ENCODE data around the gene RAF1. TPM values are rescaled to one million over a fixed set of nuclear protein-coding genes. Genes with fewer than 3 reads are reported as not detected.
"Not testable (repeated sequence)": the region's sequence is repeated elsewhere in the genome, so short reads cannot be mapped to it uniquely, and the experiment has no call there.

RAF1 gene
- total RNA-seq, 3 donors from 2014 or later, result 87.4 to 118 (median 110) TPM

DNA sequence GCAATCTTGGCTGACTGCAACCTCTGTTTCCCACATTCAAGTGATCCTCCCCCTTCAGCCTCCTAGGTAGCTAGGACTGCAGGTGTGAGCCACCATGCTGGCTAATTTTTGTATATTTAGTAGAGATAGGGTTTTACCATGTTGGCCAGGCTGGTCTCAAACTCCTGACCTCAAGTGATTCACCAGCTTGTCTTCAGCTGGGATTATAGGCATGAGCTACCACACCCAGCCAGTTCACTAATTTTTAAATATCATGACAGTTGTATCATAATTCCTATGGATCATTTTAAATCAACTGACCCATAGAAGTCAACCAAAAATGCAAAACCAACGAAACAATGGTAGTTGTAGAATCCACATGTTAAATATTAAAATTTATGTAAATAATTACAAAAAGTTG lies 35.1 kb downstream of the RAF1 start:
- no peak overlapping the region for H3K27ac ChIP-seq

DNA sequence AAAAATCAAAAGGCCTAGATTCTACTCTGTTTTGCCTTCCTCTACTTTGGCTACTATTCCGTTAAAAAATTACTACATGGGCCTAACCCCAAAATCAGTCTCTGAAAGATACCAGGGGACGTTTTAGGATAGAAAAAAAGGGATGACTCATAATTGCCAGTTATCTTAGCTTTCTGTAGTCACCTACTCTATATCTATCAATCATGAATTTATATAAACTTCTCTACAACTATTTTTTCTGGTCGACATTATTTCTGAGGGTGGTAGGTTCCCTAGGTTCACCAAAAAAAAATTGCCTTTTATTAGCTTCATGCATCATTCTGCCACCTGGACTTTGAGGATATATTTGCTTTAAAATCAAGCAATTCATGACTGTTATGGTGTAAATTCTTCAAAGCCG lies 36.5 kb downstream of the RAF1 start:
- intact Hi-C loops (cut with DNase I; ENCODE audit: low total_unique reads), result no loop called here
- Histone ChIP-seq H3K27me3 (no peaks in the 10 kb centered on the region), H3K4me1 (no peaks in the 10 kb centered on the region), H3K9me3 (no peaks in the 10 kb centered on the region), H3K27ac (no peak overlapping the region), H3K36me3 (no peaks in the 10 kb centered on the region), H3K4me3 (no peak overlapping the region)
- no peak for TF ChIP-seq POLR2A (IDR thresholded peaks at IDR 0.05)
- TF ChIP-seq POLR2AphosphoS5 (IDR thresholded peaks at IDR 0.05), result no peak
- TF ChIP-seq CTCF (IDR thresholded peaks at IDR 0.05), result no peak
- no peak for DNase-seq (ENCODE audit: low spot score in 2 of 2)

More for the DNA sequence above, 35.1 kb downstream of the RAF1 start:
- intact Hi-C loops (cut with DNase I; ENCODE audit: low total_unique reads), result no loop called here
- H3K27me3 ChIP-seq, result no peaks in the 10 kb centered on the region
- TF ChIP-seq POLR2A (IDR thresholded peaks at IDR 0.05) (no peak), CTCF (IDR thresholded peaks at IDR 0.05) (no peak), POLR2AphosphoS5 (IDR thresholded peaks at IDR 0.05) (no peak)
- H3K4me3 ChIP-seq, result no peak overlapping the region
- no peaks in the 10 kb centered on the region for H3K36me3 ChIP-seq
- no peak for DNase-seq (ENCODE audit: low spot score in 2 of 2)
- no peaks in the 10 kb centered on the region for H3K4me1 ChIP-seq
- no peaks in the 10 kb centered on the region for H3K9me3 ChIP-seq

DNA sequence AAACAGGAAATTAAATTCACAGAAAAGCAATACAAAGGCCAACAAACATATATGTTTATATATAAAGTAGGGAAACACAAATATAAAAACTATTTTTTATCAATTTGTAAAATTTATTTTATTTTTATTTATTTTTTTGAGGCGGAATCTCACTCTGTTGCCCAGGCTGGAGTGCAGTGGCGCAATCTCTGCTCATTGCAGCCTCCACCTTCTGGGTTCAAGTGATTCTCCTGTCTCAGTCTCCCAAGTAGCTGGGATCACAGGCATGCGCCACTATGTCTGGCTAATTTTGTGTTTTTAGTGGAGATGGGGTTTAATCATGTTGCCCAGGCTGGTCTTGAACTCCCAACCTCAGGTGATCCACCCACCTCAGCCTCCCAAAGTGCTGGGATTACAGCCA lies 39.0 kb downstream of the RAF1 start:
- H3K36me3 ChIP-seq; H3K27me3 ChIP-seq; intact Hi-C loops (cut with DNase I; ENCODE audit: low total_unique reads); DNase-seq (ENCODE audit: low spot score in 2 of 2); H3K4me3 ChIP-seq; H3K27ac ChIP-seq; H3K9me3 ChIP-seq; H3K4me1 ChIP-seq: not testable (repeated sequence)

DNA sequence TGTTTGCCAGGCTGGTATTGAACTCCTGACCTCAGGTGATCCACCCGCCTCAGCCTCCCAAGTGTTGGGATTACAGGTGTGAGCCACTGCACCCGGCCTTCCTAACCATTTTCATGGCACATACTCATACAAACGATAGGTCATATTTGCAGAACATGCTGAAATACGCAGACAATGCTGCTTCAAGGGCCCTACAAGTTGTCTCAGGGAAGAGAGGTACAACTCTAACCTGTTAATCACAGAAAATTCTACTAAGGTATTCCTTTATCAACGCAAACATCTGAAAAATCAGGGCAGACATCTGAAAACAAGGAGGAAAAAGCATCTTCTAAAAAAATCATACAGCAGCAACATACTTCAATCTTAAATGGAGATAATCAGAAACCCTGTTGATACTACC lies 39.9 kb downstream of the RAF1 start:
- Histone ChIP-seq H3K27ac (no peak overlapping the region), H3K36me3 (no peaks in the 10 kb centered on the region), H3K27me3 (no peaks in the 10 kb centered on the region), H3K9me3 (no peaks in the 10 kb centered on the region), H3K4me1 (no peaks in the 10 kb centered on the region), H3K4me3 (no peak overlapping the region)
- intact Hi-C loops (cut with DNase I; ENCODE audit: low total_unique reads), result no loop called here
- no peak for DNase-seq (ENCODE audit: low spot score in 2 of 2)
- TF ChIP-seq POLR2AphosphoS5 (IDR thresholded peaks at IDR 0.05), result no peak
- TF ChIP-seq CTCF (IDR thresholded peaks at IDR 0.05), result no peak
- TF ChIP-seq POLR2A (IDR thresholded peaks at IDR 0.05), result no peak

- no peaks in the 10 kb centered on the region for H3K27me3 ChIP-seq
- H3K36me3 ChIP-seq, result no peaks in the 10 kb centered on the region
- H3K27ac ChIP-seq, result no peak overlapping the region
- intact Hi-C loops (cut with DNase I; ENCODE audit: low total_unique reads), result no loop called here
- no peak overlapping the region for H3K4me3 ChIP-seq
- TF ChIP-seq CTCF (IDR thresholded peaks at IDR 0.05) (no peak), POLR2AphosphoS5 (IDR thresholded peaks at IDR 0.05) (no peak), POLR2A (IDR thresholded peaks at IDR 0.05) (no peak)
- H3K4me1 ChIP-seq, result no peaks in the 10 kb centered on the region
- DNase-seq (ENCODE audit: low spot score in 2 of 2), result no peak
- no peaks in the 10 kb centered on the region for H3K9me3 ChIP-seq
These were observed 41.6 kb downstream of the RAF1 start for GRCh38 chr3:12622335-12622734.

GRCh38 chr3:12620729-12621128 lies 43.2 kb downstream of the RAF1 start:
- intact Hi-C loops (cut with DNase I; ENCODE audit: low total_unique reads), result no loop called here
- Histone ChIP-seq H3K27ac (no peak overlapping the region), H3K4me3 (no peak overlapping the region), H3K9me3 (no peaks in the 10 kb centered on the region), H3K4me1 (no peaks in the 10 kb centered on the region), H3K27me3 (no peaks in the 10 kb centered on the region), H3K36me3 (no peaks in the 10 kb centered on the region)
- DNase-seq (ENCODE audit: low spot score in 2 of 2), result no peak
- TF ChIP-seq CTCF (IDR thresholded peaks at IDR 0.05) (no peak), POLR2A (IDR thresholded peaks at IDR 0.05) (no peak), POLR2AphosphoS5 (IDR thresholded peaks at IDR 0.05) (no peak)
